ENCODE results near the gene TBC1D17. TPM values are rescaled to one million over a fixed set of nuclear protein-coding genes. Genes with fewer than 3 reads are reported as not detected.

The TBC1D17 gene
- total RNA-seq, 1 donor from 2014 or later, result 47.5 TPM

DNA sequence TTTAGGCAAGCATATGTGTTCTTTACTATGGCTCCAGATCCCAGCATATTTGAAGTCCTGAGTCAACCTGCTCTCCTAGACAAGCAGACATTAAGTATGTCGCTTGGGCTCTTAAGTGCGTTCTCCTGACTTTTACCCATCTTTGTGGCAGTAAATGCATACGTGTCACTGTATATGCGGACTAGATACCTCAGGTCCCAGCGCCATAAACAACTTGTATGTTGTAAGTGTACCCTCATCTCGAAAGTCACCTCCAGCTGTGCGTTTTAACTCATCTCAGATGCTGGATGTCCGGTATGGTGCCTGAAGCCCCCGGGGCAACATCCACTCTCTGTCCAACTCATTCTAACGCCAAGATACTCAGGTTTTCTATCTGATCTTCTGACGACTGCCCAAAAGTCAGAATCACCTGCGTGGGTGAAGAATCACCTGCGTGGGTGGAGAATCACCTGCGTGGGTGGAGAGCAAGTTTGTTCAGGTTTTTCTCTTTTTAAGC is 24.8 kb upstream of the TBC1D17 start:
- peaks cover 5% of the 10 kb centered on the region for H3K9me3 ChIP-seq (replicated peaks)
- TF ChIP-seq, protein P1, sequence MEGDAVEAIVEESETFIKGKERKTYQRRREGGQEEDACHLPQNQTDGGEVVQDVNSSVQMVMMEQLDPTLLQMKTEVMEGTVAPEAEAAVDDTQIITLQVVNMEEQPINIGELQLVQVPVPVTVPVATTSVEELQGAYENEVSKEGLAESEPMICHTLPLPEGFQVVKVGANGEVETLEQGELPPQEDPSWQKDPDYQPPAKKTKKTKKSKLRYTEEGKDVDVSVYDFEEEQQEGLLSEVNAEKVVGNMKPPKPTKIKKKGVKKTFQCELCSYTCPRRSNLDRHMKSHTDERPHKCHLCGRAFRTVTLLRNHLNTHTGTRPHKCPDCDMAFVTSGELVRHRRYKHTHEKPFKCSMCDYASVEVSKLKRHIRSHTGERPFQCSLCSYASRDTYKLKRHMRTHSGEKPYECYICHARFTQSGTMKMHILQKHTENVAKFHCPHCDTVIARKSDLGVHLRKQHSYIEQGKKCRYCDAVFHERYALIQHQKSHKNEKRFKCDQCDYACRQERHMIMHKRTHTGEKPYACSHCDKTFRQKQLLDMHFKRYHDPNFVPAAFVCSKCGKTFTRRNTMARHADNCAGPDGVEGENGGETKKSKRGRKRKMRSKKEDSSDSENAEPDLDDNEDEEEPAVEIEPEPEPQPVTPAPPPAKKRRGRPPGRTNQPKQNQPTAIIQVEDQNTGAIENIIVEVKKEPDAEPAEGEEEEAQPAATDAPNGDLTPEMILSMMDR (IDR thresholded peaks at IDR 0.05; ENCODE audit: borderline replicate concordance), result no peak
- no peaks in the 10 kb centered on the region for H3K27me3 ChIP-seq (ENCODE audit: low read depth)
- no peak overlapping the region for H3K27ac ChIP-seq (replicated peaks)
- intact Hi-C loops (cut with micrococcal nuclease), result no loop called here
- H3K36me3 ChIP-seq, result peaks cover 32% of the 10 kb centered on the region
- H3K4me1 ChIP-seq, result peaks cover 45% of the 10 kb centered on the region
- no peak for DNase-seq
- peak overlapping the region; percentile 85 for H3K4me3 ChIP-seq

DNA sequence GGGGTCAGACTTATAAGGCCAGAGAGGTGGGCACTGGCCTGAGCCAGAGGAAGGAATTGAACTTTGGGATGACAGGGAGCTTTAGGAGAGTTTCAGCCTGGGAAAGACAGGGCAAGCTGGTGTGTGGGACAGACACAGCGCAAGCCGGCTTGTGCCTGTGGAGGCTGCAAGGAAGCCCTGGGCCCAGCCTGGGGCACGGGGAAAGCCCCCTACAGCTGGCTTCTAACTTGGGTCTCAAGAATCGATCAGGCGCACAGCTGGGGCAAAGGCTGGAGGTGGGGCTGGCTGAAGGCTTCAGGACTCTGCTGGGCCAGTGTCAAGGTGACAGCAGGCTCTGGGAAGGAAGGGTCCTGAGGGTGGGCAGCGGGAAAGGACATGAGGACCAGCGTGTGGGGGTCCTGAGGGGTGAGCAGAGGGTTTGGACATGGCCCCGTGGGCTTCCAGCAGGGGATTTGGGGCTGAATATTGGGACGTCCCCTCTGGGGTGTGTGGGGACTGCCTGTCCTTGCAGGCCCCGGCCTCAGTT is 23.6 kb upstream of the TBC1D17 start:
- peaks cover 45% of the 10 kb centered on the region for H3K36me3 ChIP-seq
- H3K9me3 ChIP-seq (replicated peaks), result peaks cover 5% of the 10 kb centered on the region
- H3K4me1 ChIP-seq, result peaks cover 45% of the 10 kb centered on the region
- no peak for DNase-seq
- intact Hi-C loops (cut with micrococcal nuclease), result no loop called here
- H3K27me3 ChIP-seq (ENCODE audit: low read depth), result no peaks in the 10 kb centered on the region
- H3K4me3 ChIP-seq, result no peak overlapping the region
- no peak overlapping the region for H3K27ac ChIP-seq (replicated peaks)
- TF ChIP-seq, protein P1 (IDR thresholded peaks at IDR 0.05; ENCODE audit: borderline replicate concordance), result no peak

DNA sequence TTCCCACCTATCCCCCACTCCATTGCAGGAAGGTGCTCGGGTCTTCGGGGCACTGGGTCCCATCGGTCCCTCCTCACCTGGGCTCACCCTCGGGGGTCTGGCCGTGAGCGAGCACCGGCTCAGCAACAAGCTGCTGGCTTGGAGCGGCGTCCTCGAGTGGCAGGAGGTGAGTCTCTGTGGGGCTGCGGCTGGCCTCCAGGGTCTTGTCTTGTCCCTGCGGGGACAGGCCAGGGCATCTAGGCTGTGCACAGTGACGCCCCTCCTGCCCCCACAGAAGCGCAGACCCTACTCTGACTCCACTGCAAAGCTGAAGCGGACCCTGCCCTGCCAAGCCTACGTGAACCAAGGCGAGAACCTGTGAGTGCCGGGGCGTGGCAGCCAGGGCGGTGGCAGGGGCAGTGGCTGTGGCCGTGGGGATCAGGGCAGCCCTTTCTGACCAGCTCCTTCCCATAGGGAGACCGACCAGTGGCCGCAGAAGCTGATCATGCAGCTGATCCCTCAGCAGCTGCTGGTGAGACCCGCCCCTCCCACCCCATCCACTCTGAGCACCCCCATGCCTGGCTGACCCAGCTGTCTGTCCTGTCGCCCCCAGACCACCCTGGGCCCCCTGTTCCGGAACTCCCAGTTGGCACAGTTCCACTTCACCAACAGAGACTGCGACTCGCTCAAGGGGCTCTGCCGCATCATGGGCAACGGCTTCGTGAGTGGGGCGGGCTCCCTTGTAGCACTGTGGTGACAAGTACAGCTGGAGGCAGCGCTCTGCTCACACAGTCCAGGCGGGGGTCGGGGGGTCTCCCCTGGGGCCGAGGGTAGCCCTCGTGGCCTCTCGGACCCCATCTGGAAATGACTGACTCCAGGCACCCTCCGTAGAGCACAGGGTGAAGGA is 22.9 kb upstream of the TBC1D17 start:
- no peak overlapping the region for H3K27ac ChIP-seq (replicated peaks)
- peaks cover 52% of the 10 kb centered on the region for H3K36me3 ChIP-seq
- intact Hi-C loops (cut with micrococcal nuclease), result no loop called here
- no peaks in the 10 kb centered on the region for H3K9me3 ChIP-seq (replicated peaks)
- H3K4me1 ChIP-seq, result peaks cover 44% of the 10 kb centered on the region
- DNase-seq, result no peak
- TF ChIP-seq, protein P1 (IDR thresholded peaks at IDR 0.05; ENCODE audit: borderline replicate concordance), result no peak
- no peaks in the 10 kb centered on the region for H3K27me3 ChIP-seq (ENCODE audit: low read depth)
- H3K4me3 ChIP-seq, result no peak overlapping the region

DNA sequence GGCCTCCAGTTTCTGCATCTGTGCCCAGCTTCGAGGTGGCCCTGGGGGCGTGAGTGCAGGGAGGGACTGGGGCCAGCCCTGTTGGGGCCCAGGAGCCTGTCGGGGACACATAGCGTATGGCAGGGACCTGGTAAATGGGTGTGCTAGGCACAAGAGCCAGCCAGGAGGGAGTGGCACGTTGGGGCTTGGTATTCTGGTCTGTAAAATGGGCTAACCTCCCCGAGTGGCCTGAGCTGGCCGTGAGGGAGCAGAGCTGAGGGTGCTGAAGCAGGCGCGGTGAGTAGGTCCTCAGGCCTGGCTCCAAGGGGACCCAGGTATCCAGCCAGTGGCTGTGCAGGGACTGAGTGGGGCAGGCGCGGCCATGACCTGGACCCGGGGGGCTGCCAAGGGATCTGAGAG is 22.2 kb upstream of the TBC1D17 start:
- TF ChIP-seq, protein P1 (IDR thresholded peaks at IDR 0.05; ENCODE audit: borderline replicate concordance), result no peak
- intact Hi-C loops (cut with micrococcal nuclease), result no loop called here
- Histone ChIP-seq H3K9me3 (replicated peaks) (no peaks in the 10 kb centered on the region), H3K27me3 (ENCODE audit: low read depth) (no peaks in the 10 kb centered on the region), H3K27ac (replicated peaks) (no peak overlapping the region), H3K4me3 (no peak overlapping the region), H3K4me1 (peaks cover 37% of the 10 kb centered on the region), H3K36me3 (peaks cover 58% of the 10 kb centered on the region)
- no peak for DNase-seq

DNA sequence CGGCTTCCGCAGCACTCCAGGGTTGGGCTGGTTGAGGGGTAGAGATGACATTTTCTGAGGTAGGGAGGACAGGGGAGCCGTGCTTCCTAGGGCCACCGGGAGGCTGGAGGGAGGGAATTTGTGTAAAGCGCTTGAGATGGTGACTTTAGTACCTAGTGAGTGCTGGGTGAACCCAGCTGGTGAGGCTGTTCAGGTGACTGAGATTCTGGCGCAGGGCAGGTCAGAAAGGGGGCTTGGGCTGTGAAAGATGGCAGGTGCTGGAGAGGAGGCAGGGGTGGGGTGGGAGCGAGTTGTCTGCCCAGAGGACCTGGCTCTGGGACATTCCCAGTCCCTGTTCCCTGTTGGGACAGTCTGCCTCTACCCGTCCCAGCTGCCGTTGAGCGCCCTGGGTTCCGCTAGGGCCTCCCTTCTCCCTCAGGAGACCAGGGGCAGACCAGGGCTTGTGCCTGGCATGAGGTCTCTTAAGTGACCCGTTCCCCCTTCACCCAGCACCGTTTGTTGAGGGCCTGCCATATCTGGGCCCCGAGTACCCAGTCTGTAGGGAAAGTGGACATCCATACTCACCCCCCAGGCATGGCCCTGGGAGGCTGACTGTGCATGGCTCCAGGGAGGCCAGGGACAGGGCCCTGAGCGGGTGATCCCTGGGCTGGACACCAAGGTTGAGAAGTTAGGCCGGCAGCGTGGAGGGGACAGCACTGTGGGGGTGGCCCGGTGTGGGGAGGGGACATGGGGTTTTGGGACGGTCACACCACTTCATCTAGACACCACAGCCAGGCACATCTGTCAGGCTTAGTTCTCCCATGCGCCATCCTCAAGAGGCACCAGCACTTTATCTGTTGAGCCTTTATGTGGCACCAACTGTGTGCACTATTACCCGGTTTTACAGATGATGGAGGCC is 21.6 kb upstream of the TBC1D17 start:
- no peaks in the 10 kb centered on the region for H3K27me3 ChIP-seq (ENCODE audit: low read depth)
- TF ChIP-seq, protein P1 (IDR thresholded peaks at IDR 0.05; ENCODE audit: borderline replicate concordance), result no peak
- peaks cover 65% of the 10 kb centered on the region for H3K36me3 ChIP-seq
- H3K4me3 ChIP-seq, result no peak overlapping the region
- intact Hi-C loops (cut with micrococcal nuclease), result no loop called here
- DNase-seq, result no peak
- no peak overlapping the region for H3K27ac ChIP-seq (replicated peaks)
- no peaks in the 10 kb centered on the region for H3K9me3 ChIP-seq (replicated peaks)
- H3K4me1 ChIP-seq, result peaks cover 38% of the 10 kb centered on the region

Measured in left ventricle myocardium inferior (tissue), 1 donor.